ENCODE results near the gene CPLANE2. TPM values are rescaled to one million over a fixed set of nuclear protein-coding genes. Genes with fewer than 3 reads are reported as not detected.

Gene CPLANE2
- total RNA-seq = 10 to 100 TPM in 1 of 4 donors, 1 to 10 TPM in 3; 2.0 to 13.3 (median 4.7) TPM

- ATAC-seq (ENCODE audit: low FRiP score) (peak; percentile 91), DNase-seq (ENCODE audit: low spot score) (peak; percentile 78)
- no peak for TF ChIP-seq CTCF (IDR thresholded peaks at IDR 0.05)
Measured at GRCh38 chr1:16236511-16237342, at the start of gene CPLANE2. Gene CPLANE2 (minus strand): TSS chr1:16237183. CDS start chr1:16236742, 441 bp downstream.

GRCh38 chr1:16286122-16286521 is 49.1 kb upstream of the CPLANE2 start:
- DNase-seq (ENCODE audit: low spot score) (no peak), ATAC-seq (ENCODE audit: low FRiP score) (no peak)
- TF ChIP-seq CTCF (IDR thresholded peaks at IDR 0.05) = no peak

- no peak for TF ChIP-seq CTCF (IDR thresholded peaks at IDR 0.05)
- DNase-seq (ENCODE audit: low spot score) (no peak), ATAC-seq (ENCODE audit: low FRiP score) (no peak)
Measured at GRCh38 chr1:16281765-16282164, 44.8 kb upstream of the CPLANE2 start.

GRCh38 chr1:16279186-16279585 is 42.2 kb upstream of the CPLANE2 start:
- DNase-seq (ENCODE audit: low spot score) (no peak), ATAC-seq (ENCODE audit: low FRiP score) (no peak)
- no peak for TF ChIP-seq CTCF (IDR thresholded peaks at IDR 0.05)

GRCh38 chr1:16276302-16277030 is 39.5 kb upstream of the CPLANE2 start:
- no peak for ATAC-seq (ENCODE audit: low FRiP score)
- no peak for TF ChIP-seq CTCF (IDR thresholded peaks at IDR 0.05)
- DNase-seq (ENCODE audit: low spot score) = no peak

GRCh38 chr1:16275591-16275990 is 38.6 kb upstream of the CPLANE2 start:
- no peak for ATAC-seq (ENCODE audit: low FRiP score)
- no peak for TF ChIP-seq CTCF (IDR thresholded peaks at IDR 0.05)

More at GRCh38 chr1:16275591-16275990, 38.6 kb upstream of the CPLANE2 start:
- no peak for DNase-seq (ENCODE audit: low spot score)

All from omental fat pad (tissue), 4 donors.